GM15510 (cell line): Measurements from ENCODE around the gene FAM89B.

Experiments
- POLR2A ChIP-seq: IDR thresholded peaks from 3 replicates; pipeline ENCODE4 v1.6.1; 2011; ENCODE audit warnings: borderline replicate concordance; ENCODE audit not compliant: insufficient read length; ENCODE audit errors: extremely low read depth

The FAM89B gene

GRCh38 chr11:65551572-65552387 is 20.6 kb upstream of the FAM89B start:
- no peak for TF ChIP-seq POLR2A

- TF ChIP-seq POLR2A = no peak
Observed at GRCh38 chr11:65552388-65552951, 19.9 kb upstream of the FAM89B start.

- TF ChIP-seq POLR2A = no peak
Observed at GRCh38 chr11:65553301-65554001, 18.9 kb upstream of the FAM89B start.

GRCh38 chr11:65554057-65554818 is 18.1 kb upstream of the FAM89B start:
- TF ChIP-seq POLR2A = no peak

GRCh38 chr11:65554842-65555430 is 17.4 kb upstream of the FAM89B start:
- no peak for TF ChIP-seq POLR2A

- TF ChIP-seq POLR2A = no peak
Observed at GRCh38 chr11:65555693-65556231, 16.6 kb upstream of the FAM89B start.

- no peak for TF ChIP-seq POLR2A
Observed at GRCh38 chr11:65556470-65557279, 15.7 kb upstream of the FAM89B start.

GRCh38 chr11:65557280-65558001 is 14.9 kb upstream of the FAM89B start:
- no peak for TF ChIP-seq POLR2A

- TF ChIP-seq POLR2A = no peak
Observed at GRCh38 chr11:65558002-65558929, 14.1 kb upstream of the FAM89B start, which contains the start of gene LTBP3. TSS of gene LTBP3 (minus strand) at chr11:65558359. CDS start at chr11:65557959, 400 bp downstream.

- no peak for TF ChIP-seq POLR2A
Observed at GRCh38 chr11:65558930-65559509, 13.3 kb upstream of the FAM89B start.

- TF ChIP-seq POLR2A = no peak
Observed at GRCh38 chr11:65559535-65559934, 12.8 kb upstream of the FAM89B start.

GRCh38 chr11:65559951-65560537 is 12.3 kb upstream of the FAM89B start:
- no peak for TF ChIP-seq POLR2A
